Limb (tissue), 2 donors: ENCODE results near the gene CACNA1H.
"Not testable (repeated sequence)": the region's sequence is repeated elsewhere in the genome, so short reads cannot be mapped to it uniquely, and the experiment has no call there.

Source experiments
- DNase-seq, 2 donors: peaks; one replicate each; pipeline ENCODE4 v3.0.0-alpha.2; 2016; ENCODE audit errors: extremely low spot score in 2 of 2

The CACNA1H gene

DNA sequence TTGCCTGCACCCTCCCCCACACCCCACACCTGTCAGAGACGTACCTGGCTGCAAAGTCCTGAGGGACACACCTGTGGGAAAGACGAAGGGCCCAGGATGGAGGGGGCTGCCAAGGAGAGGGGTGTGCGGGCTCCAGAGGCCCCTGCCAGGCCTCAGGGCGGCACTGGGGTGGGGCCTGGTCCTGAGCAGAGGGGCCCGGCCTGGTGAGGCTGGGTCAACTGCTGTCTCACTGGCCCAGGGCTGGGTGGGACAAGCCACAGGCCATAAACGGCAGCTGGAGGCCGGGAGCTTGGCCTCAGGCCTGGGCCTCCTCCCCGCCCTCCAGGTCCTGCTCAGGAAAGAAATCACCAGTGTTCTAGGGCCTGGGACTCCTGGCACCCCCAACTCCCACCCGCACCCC lies 71.7 kb downstream of the CACNA1H start:
- DNase-seq: no peak

DNA sequence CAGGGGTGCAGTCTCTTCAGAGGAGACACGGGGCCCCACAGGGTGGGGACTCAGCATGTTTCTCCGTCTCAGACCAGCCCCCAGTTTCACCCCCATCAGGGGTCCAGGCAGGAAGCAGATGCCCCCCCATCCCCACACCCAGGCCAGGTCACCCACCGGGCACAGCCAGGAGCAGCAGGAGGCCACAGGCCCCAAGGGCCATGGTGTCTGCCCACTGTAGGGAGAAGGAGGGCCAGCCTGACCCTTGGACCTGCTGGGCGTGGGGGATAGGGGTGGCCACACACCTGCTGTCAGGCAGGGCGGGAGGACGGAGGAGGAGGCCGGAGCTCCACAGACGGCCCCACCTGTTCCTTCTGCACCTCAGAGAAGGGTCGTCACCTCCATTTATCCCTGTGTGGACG lies 72.1 kb downstream of the CACNA1H start, which contains the start of gene TPSG1:
Gene TPSG1 (minus strand): TSS at position 218 of the 401 bp plus-strand sequence. CDS start 16 bp downstream, at position 202.
- no peak for DNase-seq

DNA sequence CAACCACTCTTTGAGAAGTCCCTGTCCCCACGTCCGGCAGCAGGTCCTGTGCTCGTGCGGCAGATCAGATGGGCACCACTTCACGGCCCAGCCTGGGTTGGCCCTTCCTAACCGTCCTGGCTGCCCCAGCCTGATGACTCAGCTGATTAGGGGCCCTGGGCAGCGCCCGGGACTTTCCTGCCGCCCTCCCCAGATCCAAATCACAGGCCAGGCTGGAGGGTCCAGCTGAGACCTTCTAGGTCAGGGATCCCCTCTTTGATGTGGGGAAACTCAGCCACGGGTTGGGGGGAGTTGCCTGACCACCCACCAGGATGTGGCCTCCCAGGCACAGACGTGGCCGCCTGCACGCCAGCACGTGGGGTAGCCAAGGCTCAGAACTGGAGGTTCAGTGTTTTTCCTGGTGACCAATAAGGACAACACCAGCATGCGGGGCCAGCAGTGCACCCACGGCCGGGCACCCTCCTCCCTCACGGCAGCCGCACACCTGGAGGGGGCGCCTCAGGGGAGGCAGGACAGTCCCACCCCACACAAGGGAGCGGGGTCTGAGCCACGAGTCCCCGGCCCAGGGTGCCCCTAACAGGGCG lies 72.9 kb downstream of the CACNA1H start:
- DNase-seq: not testable (repeated sequence)

DNA sequence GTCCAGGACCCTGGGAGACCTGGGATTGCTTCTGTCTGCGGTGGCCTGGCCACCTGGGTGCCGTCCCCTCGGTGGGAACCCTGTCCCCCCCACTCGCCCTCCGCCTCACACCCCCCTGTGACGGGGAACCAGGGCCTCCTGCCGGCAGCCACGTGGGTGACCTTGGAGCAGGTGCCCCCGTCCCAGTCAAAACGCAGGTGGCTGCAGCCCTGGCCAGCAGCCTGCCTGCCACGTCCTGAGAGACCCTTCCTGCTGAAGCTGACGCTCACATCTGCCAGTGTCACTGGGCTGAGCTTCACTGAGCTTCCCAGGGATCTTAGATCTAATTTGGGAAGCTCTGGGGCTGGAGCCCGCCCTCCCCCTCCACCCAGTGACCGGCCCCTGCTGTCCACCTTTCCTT lies 73.8 kb downstream of the CACNA1H start:
- DNase-seq: not testable (repeated sequence)

DNA sequence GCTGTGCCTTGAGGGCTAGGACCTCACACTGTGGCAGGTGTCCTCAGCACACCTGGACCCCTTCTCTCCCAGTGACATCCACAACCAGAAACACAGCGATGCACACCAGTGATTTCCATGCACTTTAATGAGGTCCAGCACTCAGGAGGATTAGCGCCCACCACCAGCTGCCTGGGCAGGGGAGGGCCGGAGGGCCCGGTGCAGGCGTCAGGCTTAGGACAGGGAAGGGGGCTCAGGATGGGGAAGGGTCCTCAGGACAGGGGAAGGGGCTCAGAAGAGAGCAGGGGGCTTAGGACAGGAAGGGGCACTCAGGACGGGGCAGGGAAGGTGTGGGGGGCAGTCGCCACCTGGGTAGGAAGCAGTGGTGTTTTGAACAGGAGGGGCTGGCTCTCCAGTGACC lies 75.3 kb downstream of the CACNA1H start:
- not testable (repeated sequence) for DNase-seq

DNA sequence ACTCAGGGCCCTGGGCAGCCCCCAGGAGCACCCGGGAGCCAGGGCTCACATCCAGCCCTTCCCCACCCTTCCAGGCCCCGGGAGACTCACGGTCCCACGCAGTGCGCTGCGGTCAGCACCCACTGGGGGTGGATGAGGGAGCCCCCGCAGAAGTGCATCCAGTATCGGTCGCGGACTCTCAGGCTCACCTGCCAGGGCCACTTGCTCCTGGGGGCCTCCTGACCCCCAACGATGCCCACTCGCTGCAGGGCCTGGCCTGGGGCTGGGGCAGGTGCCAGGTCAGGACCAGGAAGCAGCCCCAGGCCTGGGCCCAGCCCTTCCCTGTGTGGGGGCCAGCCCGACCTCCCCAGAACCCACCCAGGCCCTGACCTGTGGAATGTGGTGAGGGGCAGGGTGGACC lies 76.6 kb downstream of the CACNA1H start:
- not testable (repeated sequence) for DNase-seq

DNA sequence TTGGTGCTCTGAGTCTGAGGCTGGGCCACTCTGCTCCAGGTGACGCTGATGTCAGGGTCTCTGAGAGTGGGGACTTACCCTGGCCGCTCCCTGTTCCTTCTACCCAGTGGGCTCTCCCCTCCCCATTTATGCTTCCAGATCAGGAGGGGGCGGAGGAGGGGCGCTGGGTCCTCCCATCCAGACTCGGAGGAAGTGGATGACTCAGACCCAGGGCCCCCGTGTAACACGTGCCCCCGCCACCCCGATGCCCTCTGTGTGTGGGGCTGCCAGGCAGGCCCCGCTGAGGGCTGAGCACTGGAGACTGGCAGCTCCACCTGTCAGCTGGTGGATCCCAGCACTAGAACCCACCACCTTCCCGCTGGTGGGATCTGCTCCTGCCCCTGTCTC lies 77.2 kb downstream of the CACNA1H start, which contains the start of gene TPSB2:
Gene TPSB2 (minus strand): TSS at position 101 of the 387 bp plus-strand sequence. CDS start 233 bp downstream, outside the sequence.
- DNase-seq: not testable (repeated sequence)

DNA sequence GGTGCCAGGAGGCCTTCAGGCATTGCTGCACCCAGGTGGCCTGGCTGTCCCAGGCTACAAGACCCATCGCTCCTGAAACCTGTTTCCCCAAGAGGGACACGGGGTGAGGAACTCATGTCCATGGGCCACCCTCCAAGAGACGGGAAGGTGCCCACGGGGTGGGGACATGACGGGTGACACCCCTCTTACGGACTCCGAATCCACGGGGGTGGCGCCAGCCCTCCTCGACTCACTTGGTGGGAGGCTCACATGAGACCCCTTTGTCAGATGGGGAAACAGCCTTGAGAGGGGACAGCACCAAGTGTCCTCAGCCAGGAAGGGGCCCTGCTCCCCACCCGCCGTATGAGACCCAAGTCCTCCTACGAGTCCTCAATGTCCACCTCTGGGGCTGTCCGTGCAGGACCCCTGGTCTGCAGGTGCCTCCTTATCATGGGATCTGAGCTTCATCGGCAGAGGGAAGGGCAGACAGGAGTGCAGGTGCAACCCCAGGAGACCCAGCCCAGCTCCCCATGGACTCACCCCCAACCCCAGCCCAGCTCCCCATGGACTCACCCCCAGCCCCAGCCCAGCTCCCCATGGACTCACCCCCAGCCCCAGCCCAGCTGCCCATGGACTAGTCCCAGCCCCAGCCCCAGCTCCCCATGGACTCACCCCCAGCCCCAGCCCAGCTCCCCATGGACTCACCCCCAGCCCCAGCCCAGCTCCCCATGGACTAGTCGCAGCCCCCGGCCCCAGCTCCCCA lies 77.7 kb downstream of the CACNA1H start:
- not testable (repeated sequence) for DNase-seq

DNA sequence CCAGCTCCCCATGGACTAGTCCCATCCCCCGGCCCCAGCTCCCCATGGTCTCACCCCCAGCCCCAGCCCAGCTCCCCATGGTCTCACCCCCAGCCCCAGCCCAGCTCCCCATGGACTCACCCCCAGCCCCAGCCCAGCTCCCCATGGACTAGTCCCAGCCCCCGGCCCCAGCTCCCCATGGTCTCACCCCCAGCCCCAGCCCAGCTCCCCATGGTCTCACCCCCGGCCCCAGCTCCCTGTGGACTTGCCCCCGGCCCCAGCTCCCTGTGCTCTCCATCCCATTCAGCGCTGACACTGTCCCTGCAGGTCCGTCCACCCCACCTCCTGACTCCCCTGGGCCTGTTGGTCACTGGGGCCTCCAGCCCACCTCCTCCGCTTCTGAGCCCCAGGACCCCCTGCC lies 78.4 kb downstream of the CACNA1H start:
- DNase-seq: not testable (repeated sequence)

DNA sequence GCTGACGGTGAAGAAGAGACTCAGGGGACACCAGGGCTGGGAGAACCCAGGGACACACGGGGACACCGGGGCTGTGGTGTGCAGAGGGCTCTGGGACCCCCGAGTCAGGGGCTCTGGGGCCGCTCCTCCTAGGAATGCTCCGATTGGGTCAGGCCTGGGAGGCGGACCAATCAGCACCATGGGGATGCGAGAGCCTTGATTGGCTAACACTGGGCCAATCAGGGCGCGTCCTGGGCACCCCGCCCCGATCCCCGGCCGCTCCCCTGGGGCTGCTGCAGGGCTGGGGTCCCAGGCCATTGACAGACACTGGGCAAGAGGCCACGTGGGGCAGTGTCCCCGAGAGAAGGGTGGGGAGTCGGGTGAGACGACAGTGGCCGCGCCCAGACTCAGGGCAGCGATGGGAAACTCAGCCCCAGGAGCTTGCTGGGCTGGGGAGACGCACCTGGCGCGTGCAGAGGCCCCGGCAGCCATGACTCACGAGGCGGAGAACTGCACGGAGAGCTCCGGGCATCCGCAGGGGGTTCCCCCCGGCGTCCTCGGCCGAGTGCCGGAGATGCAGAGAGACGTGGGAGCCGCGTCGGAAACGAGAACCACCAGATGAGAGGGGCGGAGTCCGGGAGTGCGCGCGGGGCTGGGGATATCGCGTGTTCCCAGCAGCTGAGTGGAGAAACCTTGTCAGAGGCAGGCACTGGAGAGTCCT lies 79.3 kb downstream of the CACNA1H start:
- not testable (repeated sequence) for DNase-seq

DNA sequence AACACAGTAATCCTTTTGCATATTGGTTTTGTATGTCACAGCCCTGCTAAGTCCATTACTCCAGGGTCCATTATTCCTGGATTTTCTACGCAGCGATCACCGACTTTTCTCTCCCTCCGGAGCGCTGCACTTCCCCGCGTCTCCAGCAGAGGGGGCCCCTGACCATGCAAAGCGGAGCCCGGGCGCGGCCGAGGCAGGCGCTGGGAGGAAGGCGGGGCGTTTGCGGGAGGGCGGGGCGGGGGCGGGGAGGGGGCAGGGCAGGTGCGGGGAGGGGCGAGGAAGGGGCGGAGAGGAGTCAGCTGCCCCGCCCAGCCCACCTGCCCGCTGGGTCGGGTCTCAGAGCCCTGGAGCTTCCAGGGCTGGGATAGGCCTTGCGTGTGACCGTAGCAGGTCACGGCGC lies 83.8 kb downstream of the CACNA1H start:
- DNase-seq: not testable (repeated sequence)

DNA sequence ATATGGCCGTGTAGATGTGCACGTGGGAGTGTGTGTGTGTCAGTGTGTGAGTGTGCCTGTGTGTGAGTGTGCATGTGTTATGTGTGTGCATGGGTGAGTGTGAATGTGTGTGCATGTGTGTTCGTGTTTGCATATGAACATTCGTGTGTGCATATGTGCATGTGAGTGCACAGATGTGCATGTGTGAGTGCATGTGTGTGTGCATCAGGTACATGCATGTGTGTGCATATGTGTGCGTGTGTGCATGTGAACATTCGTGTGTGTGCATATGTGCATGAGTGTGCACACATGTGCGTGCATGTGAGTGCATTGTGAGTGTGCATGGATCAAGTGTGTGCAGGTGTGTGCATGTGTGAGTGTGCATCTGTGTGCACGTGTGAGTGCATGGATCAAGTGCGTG lies 85.1 kb downstream of the CACNA1H start:
- DNase-seq: no peak

DNA sequence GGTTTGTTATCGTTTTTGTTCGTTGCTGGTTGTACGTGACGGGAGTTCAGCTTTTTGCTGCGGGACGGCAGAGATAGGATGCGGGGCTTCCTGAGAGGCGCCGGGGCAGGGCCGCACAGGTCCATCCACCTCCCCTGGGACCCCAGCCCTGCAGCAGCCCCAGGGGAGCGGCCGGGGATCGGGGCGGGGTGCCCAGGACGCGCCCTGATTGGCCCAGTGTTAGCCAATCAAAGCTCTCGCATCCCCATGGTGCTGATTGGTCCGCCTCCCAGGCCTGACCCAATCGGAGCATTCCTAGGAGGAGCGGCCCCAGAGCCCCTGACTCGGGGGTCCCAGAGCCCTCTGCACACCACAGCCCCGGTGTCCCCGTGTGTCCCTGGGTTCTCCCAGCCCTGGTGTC lies 86.0 kb downstream of the CACNA1H start:
- not testable (repeated sequence) for DNase-seq

DNA sequence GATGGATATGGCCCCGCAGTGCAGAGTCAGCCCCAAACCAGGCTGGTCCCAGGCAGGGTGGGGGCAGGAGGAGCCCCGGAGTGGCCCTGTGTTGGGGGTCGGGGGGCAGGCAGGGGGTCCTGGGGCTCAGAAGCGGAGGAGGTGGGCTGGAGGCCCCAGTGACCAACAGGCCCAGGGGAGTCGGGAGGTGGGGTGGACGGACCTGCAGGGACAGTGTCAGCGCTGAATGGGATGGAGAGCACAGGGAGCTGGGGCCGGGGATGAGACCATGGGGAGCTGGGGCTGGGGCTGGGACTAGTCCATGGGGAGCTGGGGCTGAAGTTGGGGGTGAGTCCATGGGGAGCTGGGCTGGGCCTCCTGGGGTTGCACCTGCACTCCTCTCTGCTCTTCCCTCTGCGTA lies 86.7 kb downstream of the CACNA1H start:
- not testable (repeated sequence) for DNase-seq

DNA sequence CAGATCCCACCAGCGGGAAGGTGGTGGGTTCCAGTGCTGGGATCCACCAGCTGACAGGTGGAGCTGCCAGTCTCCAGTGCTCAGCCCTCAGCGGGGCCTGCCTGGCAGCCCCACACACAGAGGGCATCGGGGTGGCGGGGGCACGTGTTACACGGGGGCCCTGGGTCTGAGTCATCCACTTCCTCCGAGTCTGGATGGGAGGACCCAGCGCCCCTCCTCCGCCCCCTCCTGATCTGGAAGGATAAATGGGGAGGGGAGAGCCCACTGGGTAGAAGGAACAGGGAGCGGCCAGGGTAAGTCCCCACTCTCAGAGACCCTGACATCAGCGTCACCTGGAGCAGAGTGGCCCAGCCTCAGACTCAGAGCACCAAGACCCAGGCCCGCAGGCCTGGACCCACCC lies 87.5 kb downstream of the CACNA1H start, which contains the start of gene TPSAB1:
Gene TPSAB1 (plus strand): TSS at position 270 of the 400 bp plus-strand sequence. CDS start 234 bp downstream, outside the sequence.
- DNase-seq: not testable (repeated sequence)

DNA sequence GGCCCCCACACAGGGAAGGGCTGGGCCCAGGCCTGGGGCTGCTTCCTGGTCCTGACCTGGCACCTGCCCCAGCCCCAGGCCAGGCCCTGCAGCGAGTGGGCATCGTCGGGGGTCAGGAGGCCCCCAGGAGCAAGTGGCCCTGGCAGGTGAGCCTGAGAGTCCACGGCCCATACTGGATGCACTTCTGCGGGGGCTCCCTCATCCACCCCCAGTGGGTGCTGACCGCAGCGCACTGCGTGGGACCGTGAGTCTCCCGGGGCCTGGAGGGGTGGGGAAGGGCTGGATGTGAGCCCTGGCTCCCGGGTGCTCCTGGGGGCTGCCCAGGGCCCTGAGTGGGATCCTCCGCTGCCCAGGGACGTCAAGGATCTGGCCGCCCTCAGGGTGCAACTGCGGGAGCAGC lies 88.2 kb downstream of the CACNA1H start:
- DNase-seq: not testable (repeated sequence)

DNA sequence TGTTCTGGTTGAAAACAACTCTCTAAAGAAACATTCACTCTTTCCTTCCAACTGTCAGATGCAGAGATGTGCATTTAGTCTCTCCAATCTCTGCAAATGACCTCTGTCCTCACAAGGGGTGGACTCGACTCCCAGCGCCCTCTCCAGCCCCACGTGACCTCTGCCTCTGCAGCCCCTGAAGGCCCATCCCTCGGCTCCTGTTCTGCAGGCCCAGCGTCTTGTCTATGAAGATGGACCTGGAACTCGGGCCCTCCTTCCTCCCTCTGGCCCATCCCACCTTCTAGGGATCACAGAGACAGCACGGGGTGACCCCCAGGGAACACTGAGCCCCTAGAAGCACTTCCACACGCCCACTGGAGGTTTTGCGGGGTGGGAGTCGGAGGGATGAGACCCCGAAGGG lies 90.5 kb downstream of the CACNA1H start:
- not testable (repeated sequence) for DNase-seq

DNA sequence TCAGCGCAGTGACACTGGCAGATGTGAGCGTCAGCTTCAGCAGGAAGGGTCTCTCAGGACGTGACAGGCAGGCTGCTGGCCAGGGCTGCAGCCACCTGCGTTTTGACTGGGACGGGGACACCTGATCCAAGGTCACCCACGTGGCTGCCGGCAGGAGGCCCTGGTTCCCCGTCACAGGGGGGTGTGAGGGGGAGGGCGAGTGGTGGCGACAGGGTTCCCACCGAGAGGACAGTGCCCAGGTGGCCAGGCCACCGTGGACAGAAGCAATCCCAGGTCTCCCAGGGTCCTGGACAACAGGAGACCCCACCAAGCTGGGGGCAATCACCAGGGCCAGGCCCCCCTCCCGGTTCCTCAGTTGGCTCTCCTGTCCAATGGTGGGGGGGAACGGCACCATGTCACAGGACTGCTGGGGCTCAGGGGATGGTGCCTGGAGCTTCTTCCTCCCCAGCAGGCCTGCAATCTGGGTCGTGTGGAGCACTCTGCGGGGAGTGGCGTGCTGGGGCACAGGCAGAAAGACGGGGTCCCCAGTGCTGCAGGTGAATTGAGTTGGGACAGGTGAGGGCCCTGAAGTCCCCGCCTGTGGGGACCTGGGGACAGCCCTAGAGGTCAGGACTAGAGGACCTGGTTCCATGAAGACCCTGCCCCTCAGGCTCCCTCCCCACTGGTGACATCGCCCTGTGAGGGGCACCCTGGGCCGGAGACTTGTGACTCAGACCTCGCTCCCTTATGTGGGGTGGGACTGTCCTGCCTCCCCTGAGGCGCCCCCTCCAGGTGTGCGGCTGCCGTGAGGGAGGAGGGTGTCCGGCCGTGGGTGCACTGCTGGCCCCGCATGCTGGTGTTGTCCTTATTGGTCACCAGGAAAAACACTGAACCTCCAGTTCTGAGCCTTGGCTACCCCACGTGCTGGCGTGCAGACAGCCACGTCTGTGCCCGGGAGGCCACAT lies 91.3 kb downstream of the CACNA1H start:
- DNase-seq: not testable (repeated sequence)

DNA sequence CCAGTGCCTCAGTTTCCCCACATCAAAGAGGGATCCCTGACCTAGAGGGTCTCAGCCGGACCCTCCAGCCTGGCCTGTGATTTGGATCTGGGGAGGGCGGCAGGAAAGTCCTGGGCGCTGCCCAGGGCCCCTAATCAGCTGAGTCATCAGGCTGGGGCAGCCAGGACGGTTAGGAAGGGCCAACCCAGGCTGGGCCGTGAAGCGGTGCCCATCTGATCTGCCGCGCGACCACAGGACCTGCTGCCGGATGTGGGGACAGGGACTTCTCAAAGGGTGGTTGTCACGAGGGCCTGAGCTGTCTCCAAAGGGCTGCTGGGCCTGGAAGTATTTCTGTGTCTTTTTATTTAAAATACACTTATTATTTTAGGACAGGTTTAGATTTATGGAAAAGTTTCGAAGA lies 92.0 kb downstream of the CACNA1H start:
- no peak for DNase-seq

DNA sequence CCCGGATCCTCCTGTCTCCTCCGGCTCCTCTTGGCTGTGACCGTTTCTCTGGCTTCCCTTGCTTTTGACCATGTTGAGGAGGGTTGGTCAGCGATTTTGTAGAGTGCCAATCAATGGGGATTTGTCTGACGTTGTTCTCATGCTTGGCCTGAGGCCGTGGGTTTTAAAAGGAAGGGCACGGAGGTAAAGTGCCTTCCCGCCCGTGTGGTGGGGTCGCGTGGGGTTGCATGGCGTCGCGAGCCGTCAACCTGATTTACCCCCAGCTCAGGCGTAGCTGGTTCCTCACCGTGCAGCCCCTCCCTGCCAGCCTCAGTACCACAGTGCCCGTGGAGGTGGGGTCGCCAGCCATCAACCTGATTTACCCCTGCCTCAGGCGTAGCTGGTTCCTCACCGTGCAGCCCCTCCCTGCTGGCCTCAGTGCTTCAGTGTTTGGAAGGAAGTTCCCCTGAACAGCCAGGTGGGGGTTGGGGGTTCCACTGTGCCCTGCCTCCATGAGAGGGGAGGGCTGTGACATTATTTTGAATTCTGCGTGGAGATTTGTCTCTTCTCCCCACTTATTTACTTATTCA lies 92.6 kb downstream of the CACNA1H start:
- DNase-seq: no peak
